SK-N-SH (cell line): Measurements from ENCODE around the gene SEC14L2. TPM values are rescaled to one million over a fixed set of nuclear protein-coding genes. Genes with fewer than 3 reads are reported as not detected.

Experiments
- CTCF ChIA-PET: fragments of 300-600, 350-600 bp; formaldehyde crosslinking; extraction: SDS; loops from one replicate; lab custom pipeline; 2021; lab: Yijun Ruan, JAX
- POLR2A ChIA-PET: fragments of 350-600 bp; sonication (Branson Sonifier 250); formaldehyde crosslinking; extraction: SDS; loops from one replicate; lab custom pipeline; 2020; ENCODE audit warnings: antibody characterized with exemption, inconsistent platforms; lab: Yijun Ruan, JAX
- DNase-seq: peaks from one replicate; pipeline ENCODE4 v3.0.0; 2012
- H2AFZ ChIP-seq: fragments of 200-600 bp; sonication (generic); 2 replicates; pipeline ENCODE4 v1.8.1; 2016; ENCODE audit warnings: antibody characterized with exemption, mild to moderate bottlenecking, low read depth
- H3F3A ChIP-seq: fragments of 200-600 bp; sonication (generic); replicated peaks from 2 replicates; pipeline ENCODE3; 2016; ENCODE audit warnings: antibody characterized with exemption, mild to moderate bottlenecking; ENCODE audit not compliant: insufficient read depth
- H3K27ac ChIP-seq, 2 experiments: fragments of 200-500 bp in 1 of 2; fragments of 200-600 bp in 1 of 2; sonication (Bioruptor generic) in 1 of 2; sonication (generic), shearing (Covaris generic) in 1 of 2; 2 replicates each; pipeline versions ENCODE4 v1.5.1 to v1.6.1; 2014 to 2016; ENCODE audit warnings: low read depth in 2 of 2, inconsistent platforms in 1 of 2, low read length in 1 of 2, mild to moderate bottlenecking in 1 of 2, mixed read lengths in 1 of 2
- H3K27me3 ChIP-seq: fragments of 200-600 bp; sonication (generic), shearing (Covaris generic); 2 replicates; pipeline ENCODE4 v1.6.1; 2016; ENCODE audit warnings: mixed run types; ENCODE audit not compliant: insufficient read depth
- H3K36me3 ChIP-seq, 2 experiments: fragments of 200-500 bp in 1 of 2; fragments of 200-600 bp in 1 of 2; sonication (Bioruptor generic) in 1 of 2; sonication (generic) in 1 of 2; replicated peaks in 1 of 2; 2 replicates each; pipeline versions ENCODE3 to v1.5.1; 2014 to 2016; ENCODE audit warnings: low read length in 1 of 2, mild to moderate bottlenecking in 1 of 2; ENCODE audit not compliant: insufficient read depth in 2 of 2, control insufficient read depth in 1 of 2
- H3K4me1 ChIP-seq, 2 experiments: fragments of 200-500 bp in 1 of 2; fragments of 200-600 bp in 1 of 2; sonication (Bioruptor generic) in 1 of 2; sonication (generic), shearing (Covaris generic) in 1 of 2; 2 replicates each; pipeline versions ENCODE4 v1.5.1 to v1.6.1; 2014 to 2016; ENCODE audit warnings: low read depth in 1 of 2, low read length in 1 of 2, mixed run types in 1 of 2; ENCODE audit not compliant: insufficient read depth in 2 of 2, control insufficient read depth in 1 of 2
- H3K4me2 ChIP-seq: fragments of 200-600 bp; sonication (generic), shearing (Covaris generic); 2 replicates; pipeline ENCODE4 v1.6.1; 2017; ENCODE audit warnings: mixed run types
- H3K4me3 ChIP-seq, 2 experiments: fragments of 200-500 bp in 1 of 2; fragments of 200-600 bp in 1 of 2; sonication (Bioruptor generic) in 1 of 2; sonication (generic), shearing (Covaris generic) in 1 of 2; 2 replicates each; pipeline versions ENCODE4 v1.5.1 to v1.8.1; 2014 to 2016; ENCODE audit warnings: low read depth in 2 of 2, inconsistent platforms in 1 of 2, low read length in 1 of 2, mild to moderate bottlenecking in 1 of 2, mixed read lengths in 1 of 2, moderate library complexity in 1 of 2
- H3K79me2 ChIP-seq: fragments of 200-600 bp; sonication (generic); 2 replicates; pipeline ENCODE4 v1.8.1; 2017; ENCODE audit warnings: mild to moderate bottlenecking; ENCODE audit not compliant: insufficient read depth
- H3K9ac ChIP-seq: fragments of 200-600 bp; sonication (generic); 2 replicates; pipeline ENCODE4 v1.6.1; 2017; ENCODE audit warnings: mixed run types
- H3K9me2 ChIP-seq: fragments of 200-600 bp; sonication (generic); 2 replicates; pipeline ENCODE4 v1.6.1; 2017; ENCODE audit warnings: mixed run types
- H3K9me3 ChIP-seq: fragments of 200-600 bp; sonication (generic); 2 replicates; pipeline ENCODE4 v1.6.1; 2017; ENCODE audit warnings: mixed run types, mild to moderate bottlenecking, moderate library complexity
- H4K20me1 ChIP-seq: fragments of 200-600 bp; sonication (generic); 2 replicates; pipeline ENCODE4 v1.6.1; 2017; ENCODE audit warnings: mild to moderate bottlenecking, mixed run types; ENCODE audit not compliant: insufficient read depth
- ELF1 ChIP-seq: IDR thresholded peaks from 2 replicates; pipeline ENCODE4 v1.4.0; 2012
- EP300 ChIP-seq, 2 experiments: IDR thresholded peaks; 2 replicates each; pipeline versions ENCODE4 v1.4.0 to v1.6.1; 2012; ENCODE audit warnings: borderline replicate concordance in 1 of 2, low read depth in 1 of 2, low read length in 1 of 2
- FOXJ3 ChIP-seq: sonication (generic); formaldehyde crosslinking; IDR thresholded peaks from 2 replicates; pipeline ENCODE4 v1.5.1; 2020; ENCODE audit warnings: mild to moderate bottlenecking, missing genetic modification reagents
- GABPA ChIP-seq: IDR thresholded peaks from 2 replicates; pipeline ENCODE4 v1.4.0; 2012; ENCODE audit warnings: low read depth, mild to moderate bottlenecking
- MEF2A ChIP-seq: IDR thresholded peaks from 2 replicates; pipeline ENCODE4 v1.4.0; 2012; ENCODE audit warnings: low read depth, borderline replicate concordance
- MXI1 ChIP-seq: IDR thresholded peaks from 2 replicates; pipeline ENCODE4 v1.6.1; 2012; ENCODE audit warnings: mild to moderate bottlenecking, low read depth, low read length, improper control_type of control experiment
- NFIC ChIP-seq: IDR thresholded peaks from 2 replicates; pipeline ENCODE4 v1.4.0; 2012; ENCODE audit warnings: borderline replicate concordance
- NRF1 ChIP-seq: IDR thresholded peaks from 2 replicates; pipeline ENCODE4 v1.6.1; 2012; ENCODE audit warnings: low read depth, mild to moderate bottlenecking, low read length
- POLR2AphosphoS5 ChIP-seq: IDR thresholded peaks from 2 replicates; pipeline ENCODE4 v1.6.1; 2012; ENCODE audit warnings: low read depth, low read length
- RAD21 ChIP-seq: IDR thresholded peaks from 2 replicates; pipeline ENCODE4 v1.6.1; 2012; ENCODE audit warnings: mild to moderate bottlenecking, low read length
- RXRA ChIP-seq: IDR thresholded peaks from 2 replicates; pipeline ENCODE4 v1.4.0; 2012; ENCODE audit warnings: low read depth, mild to moderate bottlenecking, borderline replicate concordance
- SIN3A ChIP-seq: IDR thresholded peaks from 2 replicates; pipeline ENCODE4 v1.6.1; 2012; ENCODE audit warnings: low read depth, mild to moderate bottlenecking, low read length, moderate library complexity, borderline replicate concordance
- TAF1 ChIP-seq: IDR thresholded peaks from 2 replicates; pipeline ENCODE4 v1.6.1; 2012; ENCODE audit warnings: low read depth, mild to moderate bottlenecking, low read length, moderate library complexity, borderline replicate concordance
- TCF12 ChIP-seq: IDR thresholded peaks from 2 replicates; pipeline ENCODE4 v1.4.0; 2012
- YY1 ChIP-seq: IDR thresholded peaks from 2 replicates; pipeline ENCODE4 v1.4.0; 2012; ENCODE audit warnings: low read depth, mild to moderate bottlenecking
- WGBS: methylation state at CpG from one replicate; pipeline ENCODE4 v1.1.6; 2017; ENCODE audit warnings: low lambda C conversion rate; 5-methylcytosine and 5-hydroxymethylcytosine counted together
- polyA plus RNA-seq, 3 experiments: library from polyadenylated mRNA; depleted of rRNA; stranded (reverse); fragments of >200 nt; gene quantifications; 2 replicates each; pipeline ENCODE4 v1.2.3, GENCODE V29; 2012
- TF ChIP-seq, protein P1 (sequence below): IDR thresholded peaks from 2 replicates; pipeline ENCODE4 v1.4.0; 2012; ENCODE audit warnings: low read depth, borderline replicate concordance
- TF ChIP-seq, protein P2 (sequence below): IDR thresholded peaks from 2 replicates; pipeline ENCODE4 v1.4.0; 2012; ENCODE audit warnings: low read depth, borderline replicate concordance
- TF ChIP-seq, protein P3 (sequence below): IDR thresholded peaks from 2 replicates; pipeline ENCODE4 v1.6.1; 2012; ENCODE audit warnings: mild to moderate bottlenecking, low read depth, low read length, moderate library complexity

The SEC14L2 gene
- polyA plus RNA-seq, 1 of the 3 experiments (the other 2 are of a cell fraction) = 14.0 TPM

DNA sequence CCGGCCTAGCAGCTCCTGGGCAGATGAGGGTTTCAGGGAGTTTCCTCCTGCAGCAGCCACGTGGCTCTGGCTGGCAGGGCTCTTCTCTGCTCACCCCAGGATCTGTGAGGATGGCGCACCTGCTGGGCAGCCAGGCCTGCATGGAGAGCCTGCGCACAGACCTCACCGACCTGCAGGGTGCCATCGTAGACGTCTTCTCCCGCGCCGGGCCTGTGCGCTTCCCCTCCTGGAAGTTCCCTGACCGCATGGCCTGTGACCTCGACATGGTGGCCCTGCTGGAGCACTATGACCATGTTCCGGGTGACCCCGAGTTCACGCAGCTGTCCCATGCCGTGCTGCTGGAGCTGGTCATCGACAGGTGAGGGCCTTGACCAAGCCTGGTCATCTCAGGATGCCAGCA lies 30.9 kb upstream of the SEC14L2 start:
- ChIA-PET CTCF (interaction anchor here (1.3 kb wide), 2 partner anchors 22 to 77 kb away, joined by 3 to 4 read pairs; partner anchors contain the start of genes CASTOR1 and RNF215), POLR2A (interaction anchor here (1.4 kb wide), 1 partner anchor 9 kb away, joined by 4 read pairs; the partner anchor contains the start of genes CCDC157 and SF3A1)
- no peaks in the 10 kb centered on the region for H3K27me3 ChIP-seq

DNA sequence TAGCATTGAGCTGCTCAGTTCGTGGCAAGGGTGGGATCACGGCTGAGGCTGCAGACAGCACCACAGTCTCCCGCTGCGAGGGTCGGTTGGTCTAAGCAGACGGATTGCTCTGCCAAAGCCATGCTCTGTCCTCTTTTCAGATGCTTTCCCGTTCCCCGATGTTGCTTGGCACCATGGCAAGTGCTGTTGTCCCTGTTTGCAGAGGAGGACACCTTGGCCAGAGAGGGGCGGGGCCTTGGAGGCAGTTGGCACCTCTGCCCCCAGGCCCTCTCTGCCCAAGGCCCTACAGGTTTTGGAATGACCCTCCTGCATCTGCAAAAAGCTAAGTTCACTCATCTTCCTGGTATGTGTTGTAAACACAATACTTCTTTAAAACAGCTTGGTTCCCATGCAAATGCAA lies 28.4 kb upstream of the SEC14L2 start:
- H2AFZ ChIP-seq = no peak overlapping the region
- TF ChIP-seq TAF1 (no peak), MEF2A (no peak), RAD21 (no peak), RXRA (no peak), POLR2AphosphoS5 (no peak), MXI1 (no peak), EP300 (IDR thresholded peaks at IDR 0.05; ENCODE audit: borderline replicate concordance in 1 of 2, low read depth in 1 of 2, low read length in 1 of 2) (no peak), GABPA (no peak), SIN3A (no peak), NFIC (no peak), FOXJ3 (CRISPR knock-in tag) (no peak), TCF12 (no peak), YY1 (no peak)
- TF ChIP-seq, protein P1, sequence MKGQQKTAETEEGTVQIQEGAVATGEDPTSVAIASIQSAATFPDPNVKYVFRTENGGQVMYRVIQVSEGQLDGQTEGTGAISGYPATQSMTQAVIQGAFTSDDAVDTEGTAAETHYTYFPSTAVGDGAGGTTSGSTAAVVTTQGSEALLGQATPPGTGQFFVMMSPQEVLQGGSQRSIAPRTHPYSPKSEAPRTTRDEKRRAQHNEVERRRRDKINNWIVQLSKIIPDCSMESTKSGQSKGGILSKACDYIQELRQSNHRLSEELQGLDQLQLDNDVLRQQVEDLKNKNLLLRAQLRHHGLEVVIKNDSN = no peak

More for the DNA sequence above, 30.9 kb upstream of the SEC14L2 start:
- H3K4me3 ChIP-seq = no peak overlapping the region
- DNase-seq = no peak
- H3K4me2 ChIP-seq = no peak overlapping the region
- 100% methylated on average over 1 of the region's 18 CpGs for WGBS
- TF ChIP-seq, protein P2, sequence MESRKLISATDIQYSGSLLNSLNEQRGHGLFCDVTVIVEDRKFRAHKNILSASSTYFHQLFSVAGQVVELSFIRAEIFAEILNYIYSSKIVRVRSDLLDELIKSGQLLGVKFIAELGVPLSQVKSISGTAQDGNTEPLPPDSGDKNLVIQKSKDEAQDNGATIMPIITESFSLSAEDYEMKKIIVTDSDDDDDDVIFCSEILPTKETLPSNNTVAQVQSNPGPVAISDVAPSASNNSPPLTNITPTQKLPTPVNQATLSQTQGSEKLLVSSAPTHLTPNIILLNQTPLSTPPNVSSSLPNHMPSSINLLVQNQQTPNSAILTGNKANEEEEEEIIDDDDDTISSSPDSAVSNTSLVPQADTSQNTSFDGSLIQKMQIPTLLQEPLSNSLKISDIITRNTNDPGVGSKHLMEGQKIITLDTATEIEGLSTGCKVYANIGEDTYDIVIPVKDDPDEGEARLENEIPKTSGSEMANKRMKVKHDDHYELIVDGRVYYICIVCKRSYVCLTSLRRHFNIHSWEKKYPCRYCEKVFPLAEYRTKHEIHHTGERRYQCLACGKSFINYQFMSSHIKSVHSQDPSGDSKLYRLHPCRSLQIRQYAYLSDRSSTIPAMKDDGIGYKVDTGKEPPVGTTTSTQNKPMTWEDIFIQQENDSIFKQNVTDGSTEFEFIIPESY = no peak
- TF ChIP-seq ELF1 (no peak), FOXJ3 (CRISPR knock-in tag) (no peak), TCF12 (no peak), NRF1 (no peak), POLR2AphosphoS5 (no peak), RAD21 (no peak)
- TF ChIP-seq, protein P3, sequence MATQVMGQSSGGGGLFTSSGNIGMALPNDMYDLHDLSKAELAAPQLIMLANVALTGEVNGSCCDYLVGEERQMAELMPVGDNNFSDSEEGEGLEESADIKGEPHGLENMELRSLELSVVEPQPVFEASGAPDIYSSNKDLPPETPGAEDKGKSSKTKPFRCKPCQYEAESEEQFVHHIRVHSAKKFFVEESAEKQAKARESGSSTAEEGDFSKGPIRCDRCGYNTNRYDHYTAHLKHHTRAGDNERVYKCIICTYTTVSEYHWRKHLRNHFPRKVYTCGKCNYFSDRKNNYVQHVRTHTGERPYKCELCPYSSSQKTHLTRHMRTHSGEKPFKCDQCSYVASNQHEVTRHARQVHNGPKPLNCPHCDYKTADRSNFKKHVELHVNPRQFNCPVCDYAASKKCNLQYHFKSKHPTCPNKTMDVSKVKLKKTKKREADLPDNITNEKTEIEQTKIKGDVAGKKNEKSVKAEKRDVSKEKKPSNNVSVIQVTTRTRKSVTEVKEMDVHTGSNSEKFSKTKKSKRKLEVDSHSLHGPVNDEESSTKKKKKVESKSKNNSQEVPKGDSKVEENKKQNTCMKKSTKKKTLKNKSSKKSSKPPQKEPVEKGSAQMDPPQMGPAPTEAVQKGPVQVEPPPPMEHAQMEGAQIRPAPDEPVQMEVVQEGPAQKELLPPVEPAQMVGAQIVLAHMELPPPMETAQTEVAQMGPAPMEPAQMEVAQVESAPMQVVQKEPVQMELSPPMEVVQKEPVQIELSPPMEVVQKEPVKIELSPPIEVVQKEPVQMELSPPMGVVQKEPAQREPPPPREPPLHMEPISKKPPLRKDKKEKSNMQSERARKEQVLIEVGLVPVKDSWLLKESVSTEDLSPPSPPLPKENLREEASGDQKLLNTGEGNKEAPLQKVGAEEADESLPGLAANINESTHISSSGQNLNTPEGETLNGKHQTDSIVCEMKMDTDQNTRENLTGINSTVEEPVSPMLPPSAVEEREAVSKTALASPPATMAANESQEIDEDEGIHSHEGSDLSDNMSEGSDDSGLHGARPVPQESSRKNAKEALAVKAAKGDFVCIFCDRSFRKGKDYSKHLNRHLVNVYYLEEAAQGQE = no peak
- TF ChIP-seq, all 33 proteins: peak for 0
- H2AFZ ChIP-seq = no peak overlapping the region
- H3K36me3 ChIP-seq = no peaks in the 10 kb centered on the region
- no peaks in the 10 kb centered on the region for H3K9me3 ChIP-seq
- no peaks in the 10 kb centered on the region for H3K9me2 ChIP-seq
- peaks cover 0 to 6% of the 10 kb centered on the region in 2 experiments; a peak in 1 of 4 replicates for H3K4me1 ChIP-seq
- H3K79me2 ChIP-seq = no peaks in the 10 kb centered on the region
- no peaks in the 10 kb centered on the region for H3F3A ChIP-seq
- no peak overlapping the region for H3K9ac ChIP-seq
- H3K27ac ChIP-seq = no peak overlapping the region
- no peaks in the 10 kb centered on the region for H4K20me1 ChIP-seq

More for the DNA sequence above, 28.4 kb upstream of the SEC14L2 start:
- Histone ChIP-seq H3K9me3 (no peaks in the 10 kb centered on the region), H3K27ac (no peak overlapping the region), H3K9ac (no peak overlapping the region), H3K9me2 (no peaks in the 10 kb centered on the region), H4K20me1 (no peaks in the 10 kb centered on the region), H3K27me3 (no peaks in the 10 kb centered on the region), H3K36me3 (no peaks in the 10 kb centered on the region), H3F3A (no peaks in the 10 kb centered on the region), H3K4me2 (no peak overlapping the region), H3K79me2 (no peaks in the 10 kb centered on the region), H3K4me1 (peaks cover 0 to 8% of the 10 kb centered on the region in 2 experiments; a peak in 1 of 4 replicates), H3K4me3 (no peak overlapping the region)
- 90% methylated on average over 3 of the region's 9 CpGs for WGBS
- CTCF ChIA-PET = interaction anchor here (1.0 to 1.4 kb wide), 2 partner anchors 11 to 19 kb away, joined by 3 read pairs; partner anchors contain the start of genes CCDC157, RNF215 and SF3A1
- DNase-seq = no peak
- POLR2A ChIA-PET = interaction anchor here (1.6 kb wide), 1 partner anchor 12 kb away, joined by 6 read pairs; the partner anchor contains the start of genes CCDC157 and SF3A1
